Neural cell (in vitro differentiated cells): ENCODE data around the gene OSCP1. TPM values are rescaled to one million over a fixed set of nuclear protein-coding genes. Genes with fewer than 3 reads are reported as not detected.

ENCODE experiments used
- H2AFZ ChIP-seq: fragments of 200-600, 300-800 bp; sonication (generic), shearing (Covaris generic); 2 replicates; pipeline ENCODE4 v1.6.0; 2014; ENCODE audit warnings: low read depth, mild to moderate bottlenecking, antibody characterized with exemption, low read length, moderate library complexity
- H3F3A ChIP-seq: fragments of 200-600 bp; shearing (Covaris generic); 2 replicates; pipeline ENCODE4 v1.6.1; 2016; ENCODE audit warnings: mild to moderate bottlenecking, moderate library complexity, mixed read lengths, antibody characterized with exemption, low read length; ENCODE audit not compliant: insufficient read depth, poor library complexity, severe bottlenecking
- H3K27ac ChIP-seq: fragments of 200-600, 300-800 bp; sonication (generic), shearing (Covaris generic); 2 replicates; pipeline ENCODE4 v1.5.1; 2014; ENCODE audit warnings: mild to moderate bottlenecking, low read length, moderate library complexity
- H3K27me3 ChIP-seq: fragments of 300-800, 200-600 bp; sonication (generic), shearing (Covaris generic); 2 replicates; pipeline ENCODE4 v1.6.0; 2014; ENCODE audit warnings: mild to moderate bottlenecking, low read depth, low read length, moderate library complexity; ENCODE audit not compliant: insufficient read depth
- H3K36me3 ChIP-seq: fragments of 300-800, 200-600 bp; sonication (generic), shearing (Covaris generic); 2 replicates; pipeline ENCODE4 v1.5.1; 2014; ENCODE audit warnings: mild to moderate bottlenecking, antibody characterized with exemption, low read length, moderate library complexity; ENCODE audit not compliant: insufficient read depth
- H3K4me2 ChIP-seq: fragments of 300-800, 200-600 bp; sonication (generic), shearing (Covaris generic); 2 replicates; pipeline ENCODE4 v1.6.0; 2014; ENCODE audit warnings: mild to moderate bottlenecking, low read length
- H3K4me3 ChIP-seq: fragments of 300-800, 200-600 bp; sonication (generic), shearing (Covaris generic); 2 replicates; pipeline ENCODE4 v1.5.1; 2014; ENCODE audit warnings: mild to moderate bottlenecking, low read length, moderate library complexity
- H3K79me2 ChIP-seq: fragments of 200-600 bp; shearing (Covaris generic); replicated peaks from 2 replicates; pipeline ENCODE4 v1.6.0; 2014; ENCODE audit warnings: mild to moderate bottlenecking, low read length, moderate library complexity; ENCODE audit not compliant: insufficient read depth
- H3K9ac ChIP-seq: fragments of 300-800, 200-600 bp; sonication (generic), shearing (Covaris generic); 2 replicates; pipeline ENCODE4 v1.6.1; 2016; ENCODE audit warnings: mild to moderate bottlenecking, low read length, mixed read lengths
- H3K9me2 ChIP-seq: fragments of 200-600 bp; shearing (Covaris generic); 2 replicates; pipeline ENCODE4 v1.6.1; 2016; ENCODE audit warnings: mild to moderate bottlenecking, low read length, mixed read lengths; ENCODE audit not compliant: insufficient read depth
- H3K9me3 ChIP-seq: fragments of 200-600, 300-800 bp; sonication (generic), shearing (Covaris generic); 2 replicates; pipeline ENCODE4 v1.6.1; 2016; ENCODE audit warnings: mild to moderate bottlenecking, mixed run types, low read length, moderate library complexity, mixed read lengths
- H4K20me1 ChIP-seq: fragments of 200-600 bp; shearing (Covaris generic); 2 replicates; pipeline ENCODE4 v1.6.1; 2016; ENCODE audit warnings: mild to moderate bottlenecking, mixed run types; ENCODE audit not compliant: insufficient read depth
- EP300 ChIP-seq: fragments of 450-650 bp; conservative IDR thresholded peaks from 2 replicates; pipeline ENCODE4 v1.6.1; 2014; ENCODE audit warnings: antibody characterized with exemption, mild to moderate bottlenecking, moderate library complexity; ENCODE audit not compliant: poor library complexity, severe bottlenecking
- EZH2 ChIP-seq: fragments of 200-600, 300-800 bp; shearing (Covaris generic), sonication (generic); IDR thresholded peaks from 2 replicates; pipeline ENCODE4 v1.6.1; 2014; ENCODE audit warnings: antibody characterized with exemption, low read length, borderline replicate concordance, mild to moderate bottlenecking; ENCODE audit not compliant: insufficient read depth, poor library complexity, severe bottlenecking
- MXI1 ChIP-seq: fragments of 450-650 bp; conservative IDR thresholded peaks from 2 replicates; pipeline ENCODE4 v1.6.1; 2014; ENCODE audit warnings: antibody characterized with exemption, mild to moderate bottlenecking; ENCODE audit not compliant: poor library complexity, severe bottlenecking
- POLR2AphosphoS5 ChIP-seq: IDR thresholded peaks from 2 replicates; pipeline ENCODE4 v1.6.1; 2012
- RAD21 ChIP-seq: fragments of 450-650 bp; conservative IDR thresholded peaks from 2 replicates; pipeline ENCODE4 v1.6.1; 2014; ENCODE audit warnings: antibody characterized with exemption, mild to moderate bottlenecking, moderate library complexity
- SMC3 ChIP-seq: fragments of 450-650 bp; conservative IDR thresholded peaks from 2 replicates; pipeline ENCODE4 v1.6.1; 2014; ENCODE audit warnings: antibody characterized with exemption, mild to moderate bottlenecking, moderate library complexity; ENCODE audit not compliant: poor library complexity
- TAF1 ChIP-seq: IDR thresholded peaks from 2 replicates; pipeline ENCODE4 v1.6.1; 2012; ENCODE audit warnings: low read depth
- polyA plus RNA-seq: library from polyadenylated mRNA; depleted of rRNA; stranded (reverse); fragments of >200 nt; gene quantifications from 2 replicates; pipeline ENCODE4 v1.2.3, GENCODE V29; 2014
- TF ChIP-seq, protein P1 (sequence below): IDR thresholded peaks from 2 replicates; pipeline ENCODE4 v1.6.1; 2012; ENCODE audit warnings: borderline replicate concordance
- TF ChIP-seq, protein P2 (sequence below): fragments of 450-650 bp; IDR thresholded peaks from 2 replicates; pipeline ENCODE4 v1.5.1; 2014; ENCODE audit warnings: antibody characterized with exemption, mild to moderate bottlenecking, moderate library complexity; ENCODE audit not compliant: poor library complexity, severe bottlenecking

Gene OSCP1
- polyA plus RNA-seq, 1 donor from 2014 or later: 20.7 TPM

DNA sequence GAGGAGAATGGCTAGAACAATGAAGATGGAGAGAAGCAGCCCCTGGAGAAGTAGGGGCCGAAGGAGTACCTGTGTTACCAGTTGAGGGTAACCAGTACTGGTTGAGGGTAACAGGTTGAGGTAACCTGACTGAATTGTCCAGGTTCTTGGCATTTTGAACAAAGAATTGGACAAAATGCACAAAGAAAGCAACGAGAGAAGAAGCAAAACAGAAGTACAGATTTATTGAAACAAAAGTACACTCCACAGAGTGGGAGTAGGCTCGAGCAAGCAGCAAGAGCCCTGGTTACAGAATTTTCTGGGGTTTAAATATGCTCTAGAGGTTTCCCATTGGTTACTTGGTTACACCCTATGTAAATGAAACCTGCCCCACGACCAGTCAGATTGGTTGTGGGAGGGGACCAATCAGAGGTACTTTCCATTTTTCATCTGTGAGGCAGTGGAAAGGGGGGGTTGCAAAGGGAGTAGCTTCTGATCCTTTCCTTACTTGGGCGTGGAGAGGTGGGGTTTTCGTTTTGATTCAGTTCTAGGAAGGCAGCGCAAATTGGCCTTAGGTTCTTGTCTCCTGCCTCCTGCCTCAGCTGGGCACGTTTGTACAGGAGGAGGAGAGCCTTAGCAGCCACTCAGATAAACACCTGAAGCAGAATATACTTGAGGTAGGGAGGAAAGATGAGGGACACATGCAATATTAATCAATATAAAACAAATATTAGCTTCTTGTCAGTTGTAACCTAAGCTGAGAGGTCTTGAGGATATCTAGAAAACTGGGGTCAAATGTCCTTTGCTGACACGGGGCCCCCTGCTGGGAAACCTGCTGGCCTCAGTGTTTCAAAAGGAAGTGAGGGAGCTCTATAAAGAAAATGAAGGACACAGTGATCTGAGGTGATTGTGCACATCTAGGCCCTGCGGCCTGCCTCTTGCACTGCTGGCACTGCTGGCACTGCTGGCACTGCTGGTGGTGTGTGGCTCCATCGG is 38.3 kb downstream of the OSCP1 start:
- no peak overlapping the region for H2AFZ ChIP-seq
- no peak overlapping the region for H3K4me2 ChIP-seq
- no peak overlapping the region for H3K27ac ChIP-seq
- TF ChIP-seq POLR2AphosphoS5 (no peak), TAF1 (no peak), EP300 (no peak), SMC3 (no peak), EZH2 (no peak), RAD21 (no peak), MXI1 (no peak)
- TF ChIP-seq, protein P1, sequence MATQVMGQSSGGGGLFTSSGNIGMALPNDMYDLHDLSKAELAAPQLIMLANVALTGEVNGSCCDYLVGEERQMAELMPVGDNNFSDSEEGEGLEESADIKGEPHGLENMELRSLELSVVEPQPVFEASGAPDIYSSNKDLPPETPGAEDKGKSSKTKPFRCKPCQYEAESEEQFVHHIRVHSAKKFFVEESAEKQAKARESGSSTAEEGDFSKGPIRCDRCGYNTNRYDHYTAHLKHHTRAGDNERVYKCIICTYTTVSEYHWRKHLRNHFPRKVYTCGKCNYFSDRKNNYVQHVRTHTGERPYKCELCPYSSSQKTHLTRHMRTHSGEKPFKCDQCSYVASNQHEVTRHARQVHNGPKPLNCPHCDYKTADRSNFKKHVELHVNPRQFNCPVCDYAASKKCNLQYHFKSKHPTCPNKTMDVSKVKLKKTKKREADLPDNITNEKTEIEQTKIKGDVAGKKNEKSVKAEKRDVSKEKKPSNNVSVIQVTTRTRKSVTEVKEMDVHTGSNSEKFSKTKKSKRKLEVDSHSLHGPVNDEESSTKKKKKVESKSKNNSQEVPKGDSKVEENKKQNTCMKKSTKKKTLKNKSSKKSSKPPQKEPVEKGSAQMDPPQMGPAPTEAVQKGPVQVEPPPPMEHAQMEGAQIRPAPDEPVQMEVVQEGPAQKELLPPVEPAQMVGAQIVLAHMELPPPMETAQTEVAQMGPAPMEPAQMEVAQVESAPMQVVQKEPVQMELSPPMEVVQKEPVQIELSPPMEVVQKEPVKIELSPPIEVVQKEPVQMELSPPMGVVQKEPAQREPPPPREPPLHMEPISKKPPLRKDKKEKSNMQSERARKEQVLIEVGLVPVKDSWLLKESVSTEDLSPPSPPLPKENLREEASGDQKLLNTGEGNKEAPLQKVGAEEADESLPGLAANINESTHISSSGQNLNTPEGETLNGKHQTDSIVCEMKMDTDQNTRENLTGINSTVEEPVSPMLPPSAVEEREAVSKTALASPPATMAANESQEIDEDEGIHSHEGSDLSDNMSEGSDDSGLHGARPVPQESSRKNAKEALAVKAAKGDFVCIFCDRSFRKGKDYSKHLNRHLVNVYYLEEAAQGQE: no peak
- TF ChIP-seq, protein P2, sequence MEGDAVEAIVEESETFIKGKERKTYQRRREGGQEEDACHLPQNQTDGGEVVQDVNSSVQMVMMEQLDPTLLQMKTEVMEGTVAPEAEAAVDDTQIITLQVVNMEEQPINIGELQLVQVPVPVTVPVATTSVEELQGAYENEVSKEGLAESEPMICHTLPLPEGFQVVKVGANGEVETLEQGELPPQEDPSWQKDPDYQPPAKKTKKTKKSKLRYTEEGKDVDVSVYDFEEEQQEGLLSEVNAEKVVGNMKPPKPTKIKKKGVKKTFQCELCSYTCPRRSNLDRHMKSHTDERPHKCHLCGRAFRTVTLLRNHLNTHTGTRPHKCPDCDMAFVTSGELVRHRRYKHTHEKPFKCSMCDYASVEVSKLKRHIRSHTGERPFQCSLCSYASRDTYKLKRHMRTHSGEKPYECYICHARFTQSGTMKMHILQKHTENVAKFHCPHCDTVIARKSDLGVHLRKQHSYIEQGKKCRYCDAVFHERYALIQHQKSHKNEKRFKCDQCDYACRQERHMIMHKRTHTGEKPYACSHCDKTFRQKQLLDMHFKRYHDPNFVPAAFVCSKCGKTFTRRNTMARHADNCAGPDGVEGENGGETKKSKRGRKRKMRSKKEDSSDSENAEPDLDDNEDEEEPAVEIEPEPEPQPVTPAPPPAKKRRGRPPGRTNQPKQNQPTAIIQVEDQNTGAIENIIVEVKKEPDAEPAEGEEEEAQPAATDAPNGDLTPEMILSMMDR: no peak
- H3K9me3 ChIP-seq: no peaks in the 10 kb centered on the region
- no peaks in the 10 kb centered on the region for H4K20me1 ChIP-seq
- H3K9ac ChIP-seq: no peak overlapping the region
- no peaks in the 10 kb centered on the region for H3F3A ChIP-seq
- no peaks in the 10 kb centered on the region for H3K79me2 ChIP-seq
- H3K36me3 ChIP-seq: no peaks in the 10 kb centered on the region
- H3K27me3 ChIP-seq: no peaks in the 10 kb centered on the region
- no peak overlapping the region for H3K4me3 ChIP-seq
- no peaks in the 10 kb centered on the region for H3K9me2 ChIP-seq

DNA sequence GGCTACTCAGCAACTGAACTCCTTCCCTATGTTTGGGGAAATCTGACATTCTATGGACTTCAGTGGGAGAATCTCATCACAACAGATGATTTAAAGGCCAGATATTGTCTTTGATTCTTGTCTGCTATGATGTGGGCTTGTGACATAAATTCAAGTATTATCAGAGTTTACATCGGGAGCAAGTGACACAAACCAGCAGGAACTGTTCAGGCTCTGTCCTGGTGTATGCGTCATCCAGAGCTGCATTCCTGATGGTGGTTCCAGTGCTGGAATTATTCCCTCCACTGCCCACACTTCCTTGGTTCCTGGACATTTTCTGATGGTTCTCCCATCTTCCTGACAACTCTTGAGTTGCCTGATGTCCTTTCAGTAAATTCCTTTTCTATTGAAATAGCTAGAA is 41.8 kb downstream of the OSCP1 start:
- Histone ChIP-seq H3F3A (no peaks in the 10 kb centered on the region), H3K36me3 (no peaks in the 10 kb centered on the region), H3K79me2 (no peaks in the 10 kb centered on the region), H3K9ac (no peak overlapping the region), H3K9me3 (no peaks in the 10 kb centered on the region), H2AFZ (no peak overlapping the region), H3K27me3 (no peaks in the 10 kb centered on the region), H4K20me1 (no peaks in the 10 kb centered on the region), H3K4me2 (no peak overlapping the region), H3K27ac (no peak overlapping the region), H3K4me3 (no peak overlapping the region), H3K9me2 (no peaks in the 10 kb centered on the region)
- no peak for TF ChIP-seq TAF1
- TF ChIP-seq EZH2: no peak
- TF ChIP-seq, protein P1: no peak
